ENCODE results near the gene CATSPERB. TPM values are rescaled to one million over a fixed set of nuclear protein-coding genes. Genes with fewer than 3 reads are reported as not detected.

Gene CATSPERB
- total and polyA plus RNA-seq, 9 of the 15 experiments (the other 6 are each of a cell fraction or from before 2014, with no cell fraction given) = 0.05 to 1.4 (median 0.89) TPM

DNA sequence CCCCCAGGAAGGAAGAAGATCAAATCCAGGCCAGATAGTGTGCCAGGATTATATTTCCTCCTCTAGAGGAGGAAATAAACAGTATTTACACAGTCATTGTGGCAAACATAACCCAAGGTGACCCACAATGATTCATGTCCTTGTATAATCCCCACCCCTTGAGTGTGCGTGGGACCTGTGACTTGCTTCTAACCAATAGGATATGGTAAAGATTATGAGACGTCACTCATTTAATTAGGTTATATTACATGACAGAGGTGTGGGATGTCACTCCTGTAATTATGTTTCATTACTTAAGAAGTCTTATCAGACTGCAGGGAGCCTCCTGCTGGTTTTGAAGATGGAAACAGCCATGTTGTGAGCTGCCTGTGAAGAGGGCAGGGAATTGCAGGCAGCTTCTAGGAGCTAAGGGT lies 12.2 kb upstream of the CATSPERB start (continued):
- TF ChIP-seq, protein P1, sequence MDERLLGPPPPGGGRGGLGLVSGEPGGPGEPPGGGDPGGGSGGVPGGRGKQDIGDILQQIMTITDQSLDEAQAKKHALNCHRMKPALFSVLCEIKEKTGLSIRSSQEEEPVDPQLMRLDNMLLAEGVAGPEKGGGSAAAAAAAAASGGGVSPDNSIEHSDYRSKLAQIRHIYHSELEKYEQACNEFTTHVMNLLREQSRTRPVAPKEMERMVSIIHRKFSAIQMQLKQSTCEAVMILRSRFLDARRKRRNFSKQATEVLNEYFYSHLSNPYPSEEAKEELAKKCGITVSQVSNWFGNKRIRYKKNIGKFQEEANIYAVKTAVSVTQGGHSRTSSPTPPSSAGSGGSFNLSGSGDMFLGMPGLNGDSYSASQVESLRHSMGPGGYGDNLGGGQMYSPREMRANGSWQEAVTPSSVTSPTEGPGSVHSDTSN (CRISPR knock-in tag; IDR thresholded peaks at IDR 0.05; ENCODE audit: low read depth) = no peak
- TF ChIP-seq, protein P1 (tag; conservative IDR thresholded peaks at IDR 0.05; ENCODE audit: low read depth) = peak; percentile 35; the same call in 1 of the 2 replicates
- TF ChIP-seq, protein P2, sequence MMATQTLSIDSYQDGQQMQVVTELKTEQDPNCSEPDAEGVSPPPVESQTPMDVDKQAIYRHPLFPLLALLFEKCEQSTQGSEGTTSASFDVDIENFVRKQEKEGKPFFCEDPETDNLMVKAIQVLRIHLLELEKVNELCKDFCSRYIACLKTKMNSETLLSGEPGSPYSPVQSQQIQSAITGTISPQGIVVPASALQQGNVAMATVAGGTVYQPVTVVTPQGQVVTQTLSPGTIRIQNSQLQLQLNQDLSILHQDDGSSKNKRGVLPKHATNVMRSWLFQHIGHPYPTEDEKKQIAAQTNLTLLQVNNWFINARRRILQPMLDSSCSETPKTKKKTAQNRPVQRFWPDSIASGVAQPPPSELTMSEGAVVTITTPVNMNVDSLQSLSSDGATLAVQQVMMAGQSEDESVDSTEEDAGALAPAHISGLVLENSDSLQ (IDR thresholded peaks at IDR 0.05) = 0 out of 2 replicates have a peak, but pooled peaks have one; percentile 26
- TF ChIP-seq FOSL1 (tag; conservative IDR thresholded peaks at IDR 0.05) = peak; percentile 37; the same call in 1 of the 2 replicates
- no peak for TF ChIP-seq SREBF2 (CRISPR knock-in tag; IDR thresholded peaks at IDR 0.05)
- TF ChIP-seq MEIS2 (IDR thresholded peaks at IDR 0.05; ENCODE audit: partially characterized antibody) = peak; percentile 28
- no peak for TF ChIP-seq NFIX (CRISPR knock-in tag; IDR thresholded peaks at IDR 0.05; ENCODE audit: low read depth)
- TF ChIP-seq NFE2 (IDR thresholded peaks at IDR 0.05; ENCODE audit: low read depth) = peak; percentile 74
- peak in 1 of 2 experiments; percentile 25; a peak in 2 of 4 replicates for TF ChIP-seq RAD21 (CRISPR knock-in tag; conservative IDR thresholded peaks at IDR 0.05 in 1 of 2, IDR thresholded peaks at IDR 0.05 in 1 of 2)
- no peak for TF ChIP-seq NR2C2 (CRISPR knock-in tag; IDR thresholded peaks at IDR 0.05)
- peak; percentile 65; the same call in 1 of the 2 replicates for TF ChIP-seq NR2C2 (tag; IDR thresholded peaks at IDR 0.05)
- TF ChIP-seq MCM7 (IDR thresholded peaks at IDR 0.05) = no peak
- peak; percentile 42; the same call in 1 of the 2 replicates for TF ChIP-seq ESRRA (IDR thresholded peaks at IDR 0.05; ENCODE audit: borderline replicate concordance, low read depth)
- TF ChIP-seq, protein P3, sequence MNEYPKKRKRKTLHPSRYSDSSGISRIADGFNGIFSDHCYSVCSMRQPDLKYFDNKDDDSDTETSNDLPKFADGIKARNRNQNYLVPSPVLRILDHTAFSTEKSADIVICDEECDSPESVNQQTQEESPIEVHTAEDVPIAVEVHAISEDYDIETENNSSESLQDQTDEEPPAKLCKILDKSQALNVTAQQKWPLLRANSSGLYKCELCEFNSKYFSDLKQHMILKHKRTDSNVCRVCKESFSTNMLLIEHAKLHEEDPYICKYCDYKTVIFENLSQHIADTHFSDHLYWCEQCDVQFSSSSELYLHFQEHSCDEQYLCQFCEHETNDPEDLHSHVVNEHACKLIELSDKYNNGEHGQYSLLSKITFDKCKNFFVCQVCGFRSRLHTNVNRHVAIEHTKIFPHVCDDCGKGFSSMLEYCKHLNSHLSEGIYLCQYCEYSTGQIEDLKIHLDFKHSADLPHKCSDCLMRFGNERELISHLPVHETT (CRISPR knock-in tag; conservative IDR thresholded peaks at IDR 0.05 in 1 of 2, IDR thresholded peaks at IDR 0.05 in 1 of 2) = no peak
- peak; percentile 24; the same call in 1 of the 2 replicates for TF ChIP-seq MAFG (tag; conservative IDR thresholded peaks at IDR 0.05)
- TF ChIP-seq CCAR2 (IDR thresholded peaks at IDR 0.05; ENCODE audit: low read depth, low read length) = no peak
- TF ChIP-seq CXXC5 (CRISPR knock-in tag; IDR thresholded peaks at IDR 0.05) = no peak
- TF ChIP-seq PRPF4 (IDR thresholded peaks at IDR 0.05; ENCODE audit: insufficient read depth, low read depth, low read length, poor library complexity, severe bottlenecking) = no peak
